Hematopoietic multipotent progenitor cell treated with erythropoietin and hydrocortisone succinate and interleukin-3 and kit ligand, for 8 days (in vitro differentiated cells): ENCODE results near the gene PLCB1.
"Not testable (repeated sequence)": the region's sequence is repeated elsewhere in the genome, so short reads cannot be mapped to it uniquely, and the experiment has no call there.

Experiments
- DNase-seq: peaks from one replicate; pipeline ENCODE4 v3.0.0-alpha.2; 2015

The PLCB1 gene

DNA sequence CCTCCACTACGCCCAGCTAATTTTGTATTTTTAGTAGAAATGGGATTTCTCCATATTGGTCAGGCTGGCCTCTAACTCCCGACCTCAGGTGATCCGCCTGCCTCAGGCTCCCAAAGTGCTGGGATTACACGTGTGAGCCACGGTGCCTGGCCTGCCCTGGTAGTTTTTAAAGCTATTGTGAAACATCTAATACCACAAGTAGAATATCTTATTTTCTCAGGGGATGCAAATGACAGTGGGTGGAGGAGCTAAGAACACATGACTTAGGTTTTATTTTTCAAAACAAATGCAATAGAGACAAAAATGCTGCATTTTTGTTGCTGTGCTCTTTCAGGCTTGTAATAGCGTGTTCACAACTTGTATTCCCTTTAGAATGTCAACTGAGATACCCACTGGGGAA, 671.9 kb downstream of the PLCB1 start:
- no peak for DNase-seq

DNA sequence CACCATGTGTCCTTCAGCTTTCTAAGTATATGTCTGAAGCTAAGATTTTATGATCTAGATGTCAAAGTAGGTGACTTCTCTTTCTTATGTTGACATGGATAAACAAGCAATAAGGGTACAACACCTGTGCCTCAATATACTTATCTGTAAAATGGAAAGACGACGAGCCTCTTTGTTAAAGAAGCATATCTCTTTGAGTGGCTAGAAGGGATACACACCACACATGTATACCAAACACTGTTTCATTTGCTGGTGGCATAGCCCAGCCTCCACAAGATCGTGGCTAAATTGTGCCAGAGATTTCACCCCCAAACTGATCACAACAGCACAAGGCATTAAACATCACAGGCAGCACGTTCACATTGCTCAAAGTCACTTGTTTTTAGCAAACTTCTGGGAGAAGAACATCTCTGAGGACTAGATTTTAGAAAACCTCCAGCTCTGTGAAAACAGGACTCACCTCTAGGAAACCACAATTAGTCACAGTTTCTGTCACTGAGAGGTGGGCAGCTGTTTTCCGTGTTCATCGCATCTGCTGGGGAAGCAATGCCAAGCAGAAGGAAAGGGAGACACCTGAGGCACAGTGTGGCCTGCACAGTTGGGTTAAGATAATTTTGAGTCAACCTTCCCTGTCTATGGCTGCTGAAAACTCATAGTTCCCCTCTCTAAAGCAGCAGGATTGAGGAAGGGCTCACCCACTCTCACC, 673.8 kb downstream of the PLCB1 start:
- no peak for DNase-seq

DNA sequence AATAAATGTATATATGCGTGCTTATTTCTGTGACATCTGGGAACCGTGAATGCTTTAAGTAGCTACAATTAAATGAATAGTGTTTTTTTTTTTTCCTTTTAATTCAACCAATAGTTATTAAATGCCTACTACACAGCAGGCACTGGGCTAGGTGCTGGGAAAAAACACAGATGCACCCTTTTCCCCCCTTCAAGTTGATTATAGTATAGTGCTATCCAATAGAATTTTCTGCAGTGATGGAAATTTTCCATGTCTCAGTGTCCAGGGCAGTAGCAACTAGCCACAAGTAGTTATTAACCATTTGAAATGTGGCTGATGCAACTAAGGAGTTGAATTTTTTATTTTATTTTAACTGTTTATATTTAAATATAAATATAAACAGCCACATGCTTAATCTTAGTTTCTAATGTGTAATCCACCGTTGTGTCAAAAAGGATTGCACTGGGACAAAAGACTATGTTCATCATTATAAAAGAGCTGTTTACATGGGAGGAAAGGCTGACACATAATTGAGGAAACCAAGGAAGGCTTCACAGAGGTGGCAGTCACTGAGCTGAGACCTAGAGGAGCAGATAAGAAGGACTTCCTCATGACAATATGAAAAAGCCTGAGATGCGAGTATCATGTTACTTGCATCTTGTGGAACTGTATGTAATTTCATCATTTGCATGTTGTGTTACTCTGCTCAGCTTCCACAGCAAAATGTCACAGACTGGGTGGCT, 675.6 kb downstream of the PLCB1 start:
- no peak for DNase-seq

DNA sequence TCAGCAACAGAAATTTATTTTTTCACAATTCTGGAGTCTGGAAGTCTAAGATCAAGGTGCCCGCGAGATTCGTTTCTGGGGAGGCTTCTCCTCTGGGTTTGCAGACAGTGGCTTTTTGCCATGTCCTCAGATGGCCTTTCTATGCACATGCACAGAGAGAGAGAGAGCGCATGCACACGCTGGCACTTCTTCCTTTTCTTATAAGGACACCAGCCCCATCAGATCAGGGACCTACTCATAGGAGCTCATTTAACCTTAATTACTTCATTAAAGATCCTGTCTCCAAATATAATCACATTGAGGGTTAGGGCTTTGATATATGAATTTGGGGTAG, 676.1 kb downstream of the PLCB1 start:
- DNase-seq, result no peak

DNA sequence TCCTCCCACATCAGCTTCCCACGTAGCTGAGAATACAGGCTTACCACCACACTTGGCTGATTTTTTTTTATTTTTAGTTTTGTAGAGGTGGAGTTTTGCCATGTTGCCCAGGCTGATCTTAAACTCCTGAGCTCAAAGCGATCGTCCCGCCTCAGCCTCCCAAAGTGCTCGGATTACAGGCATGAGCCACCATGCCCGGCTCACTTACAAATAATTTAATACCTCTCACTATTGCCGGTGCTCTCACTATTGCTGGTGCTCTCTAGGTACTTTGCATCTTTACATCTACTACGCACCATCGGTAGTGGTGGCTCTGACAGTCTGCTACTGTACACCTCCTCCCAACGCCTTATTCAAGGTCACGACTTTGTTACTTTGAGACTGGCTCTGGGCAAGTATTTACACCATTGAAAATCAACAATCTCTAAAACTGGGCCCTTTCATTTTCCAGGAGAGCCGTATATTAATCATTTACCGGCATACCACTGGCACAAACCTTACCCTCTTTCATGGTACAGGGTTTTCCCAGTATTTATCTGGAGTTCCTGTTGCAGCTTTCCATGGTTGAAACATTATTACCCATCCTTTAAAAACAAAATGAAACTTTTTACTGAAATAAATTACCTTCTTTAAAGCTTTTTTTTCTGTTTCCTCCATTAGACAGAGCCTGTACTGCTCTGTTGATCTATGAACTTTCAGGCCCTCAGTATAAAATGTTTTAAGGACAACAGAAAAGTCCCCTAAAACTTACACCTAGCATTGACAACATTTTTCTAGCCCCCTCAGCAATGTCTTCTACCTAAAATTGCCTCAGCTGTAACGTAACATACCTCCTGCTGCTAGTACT, 677.3 kb downstream of the PLCB1 start:
- no peak for DNase-seq

DNA sequence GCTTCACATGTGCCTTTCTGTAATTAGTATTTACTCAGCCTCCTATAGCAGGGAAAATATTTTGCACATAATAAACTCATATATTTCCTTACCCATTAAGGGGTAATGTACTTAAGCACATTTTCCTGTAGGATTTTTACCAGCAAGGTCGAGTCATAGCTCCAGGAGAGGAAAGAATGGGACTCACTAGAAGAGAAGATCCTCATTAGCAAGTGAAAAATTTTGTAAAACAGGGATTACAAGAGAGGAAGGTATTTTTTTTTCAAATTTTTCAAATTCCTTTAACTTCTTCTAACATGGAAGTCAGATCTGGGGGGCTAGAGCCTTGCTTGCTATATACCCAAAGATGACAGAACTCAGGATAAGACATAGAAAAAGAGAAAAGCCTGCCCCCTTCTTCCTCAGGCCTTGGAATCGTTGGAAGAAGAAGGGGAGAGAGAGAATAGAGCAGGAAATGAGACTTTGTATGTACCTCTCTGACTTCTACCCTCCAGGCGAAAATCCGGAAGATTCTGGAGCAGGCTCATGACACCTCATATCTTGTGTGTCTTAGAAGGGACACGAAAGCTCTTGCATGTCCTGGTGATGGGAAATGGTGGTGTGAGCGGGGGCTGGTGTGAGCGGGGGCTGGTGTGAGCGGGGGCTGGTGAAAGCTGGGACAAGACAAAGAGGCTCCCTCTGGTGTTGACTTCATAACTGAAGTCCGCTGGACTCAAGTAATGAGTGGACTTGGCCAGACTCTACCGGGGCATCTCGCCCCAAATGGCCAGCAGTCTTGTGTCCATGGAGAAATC, 679.9 kb downstream of the PLCB1 start:
- no peak for DNase-seq

DNA sequence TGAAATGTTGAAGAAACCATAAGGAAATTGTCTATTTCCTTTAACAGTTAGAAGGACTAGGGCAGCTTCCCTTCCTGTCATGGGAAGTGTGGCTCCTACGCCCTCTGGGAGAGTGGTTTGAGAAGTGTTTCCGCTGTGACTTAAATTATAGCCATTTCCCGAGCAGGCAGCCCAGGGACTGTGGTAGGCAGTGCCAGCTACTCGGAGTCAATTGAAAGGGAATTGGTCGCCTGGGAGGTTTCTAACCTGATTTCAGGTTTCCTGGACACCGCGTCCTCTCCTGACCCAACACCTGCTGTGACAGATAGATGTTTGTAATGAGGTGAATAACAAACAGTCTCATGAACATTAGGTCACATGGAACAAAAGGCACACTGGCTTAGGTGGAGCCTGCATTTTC, 680.8 kb downstream of the PLCB1 start:
- no peak for DNase-seq

DNA sequence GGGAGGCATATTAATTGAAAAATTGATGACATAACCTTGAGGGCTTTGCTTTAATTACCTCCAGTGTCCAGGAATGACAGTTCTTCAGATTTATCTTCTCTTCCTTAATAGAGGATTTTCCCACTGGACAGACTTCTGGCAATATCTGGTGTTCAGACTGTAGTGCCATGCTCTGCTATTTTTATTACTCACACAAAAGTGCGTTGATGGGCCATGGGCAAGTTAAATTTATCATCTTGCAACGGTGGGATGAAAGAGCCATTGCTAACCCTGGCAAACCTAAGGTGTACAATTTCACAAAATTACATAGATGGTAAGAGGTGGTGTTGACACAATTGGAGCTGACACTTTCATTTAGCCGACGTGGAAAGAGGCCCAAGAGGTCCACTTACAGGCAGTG, 683.1 kb downstream of the PLCB1 start:
- DNase-seq, result no peak

DNA sequence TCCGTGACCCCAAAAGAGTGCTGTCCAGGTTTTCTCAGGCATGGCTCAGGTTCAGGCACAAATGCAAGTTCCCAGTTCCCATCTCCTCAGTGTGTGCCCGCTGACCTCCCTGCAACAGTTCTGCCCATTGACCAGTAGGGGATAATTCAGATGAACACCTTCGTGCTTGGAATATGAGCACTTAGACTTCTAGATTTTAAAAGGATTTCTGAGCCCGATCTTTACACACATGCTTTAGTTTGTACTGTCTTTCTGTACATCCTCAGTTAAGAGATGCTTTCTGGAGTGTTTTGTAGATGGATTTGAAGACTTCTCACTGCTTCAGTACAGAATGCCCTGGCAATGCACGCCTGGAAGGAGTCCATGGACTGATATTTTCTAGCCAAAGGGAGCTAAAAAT, 697.2 kb downstream of the PLCB1 start:
- DNase-seq, result no peak

DNA sequence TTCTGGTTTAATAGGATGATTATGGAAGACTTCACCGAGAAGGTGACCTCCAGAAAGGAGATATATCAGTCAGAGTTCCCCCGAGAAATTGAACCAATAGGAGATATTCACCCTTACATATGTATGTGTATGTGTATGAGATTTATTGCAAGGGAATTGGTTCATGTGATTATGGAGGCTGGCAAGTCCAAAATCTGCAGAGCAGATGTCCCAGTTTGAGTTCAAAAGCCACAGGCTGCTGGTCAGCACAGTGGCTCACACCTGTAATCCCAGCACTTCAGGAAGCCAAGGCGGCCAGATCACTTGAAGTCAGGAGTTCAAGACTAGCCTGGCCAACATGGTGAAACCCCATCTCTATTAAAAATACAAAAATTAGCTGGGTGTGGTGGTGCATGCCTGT, 702.2 kb downstream of the PLCB1 start:
- not testable (repeated sequence) for DNase-seq

DNA sequence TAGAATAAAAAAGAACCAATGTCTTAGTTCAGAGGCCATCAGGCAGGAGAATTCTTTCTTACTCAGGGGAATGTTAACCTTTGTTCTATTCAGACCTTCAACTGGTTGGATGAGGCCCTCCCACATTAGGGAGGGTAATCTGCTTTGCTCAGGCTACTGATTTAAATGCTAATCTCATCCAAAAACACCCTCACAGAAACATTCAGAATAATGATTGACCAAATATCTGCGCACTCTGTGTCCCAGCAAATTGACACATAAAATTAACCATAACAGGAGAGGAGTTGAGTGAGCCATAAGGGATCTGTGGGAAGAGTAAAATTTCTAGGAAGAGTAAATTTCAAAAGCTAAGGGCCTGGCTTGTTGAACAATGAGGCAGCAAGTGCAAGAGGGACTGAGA, 702.8 kb downstream of the PLCB1 start:
- no peak for DNase-seq

DNA sequence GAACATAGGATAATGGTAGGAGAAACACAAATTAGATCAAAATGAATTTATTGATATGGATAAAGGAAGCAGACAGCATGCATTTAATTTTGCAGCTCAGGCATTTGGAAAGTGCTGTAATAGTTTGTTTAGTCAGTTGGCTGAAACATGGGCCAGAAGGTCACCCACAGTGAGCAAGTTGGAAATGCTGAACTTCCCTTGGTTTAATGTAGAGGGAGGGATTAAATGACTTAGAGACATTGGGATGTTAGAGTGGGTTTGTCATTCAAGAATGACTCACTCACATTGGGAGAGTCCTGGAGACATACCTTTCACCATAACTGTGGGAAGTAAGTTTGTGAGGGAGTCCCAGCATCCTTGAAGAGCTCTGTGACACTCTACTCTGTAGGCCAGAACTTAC, 705.3 kb downstream of the PLCB1 start:
- no peak for DNase-seq

DNA sequence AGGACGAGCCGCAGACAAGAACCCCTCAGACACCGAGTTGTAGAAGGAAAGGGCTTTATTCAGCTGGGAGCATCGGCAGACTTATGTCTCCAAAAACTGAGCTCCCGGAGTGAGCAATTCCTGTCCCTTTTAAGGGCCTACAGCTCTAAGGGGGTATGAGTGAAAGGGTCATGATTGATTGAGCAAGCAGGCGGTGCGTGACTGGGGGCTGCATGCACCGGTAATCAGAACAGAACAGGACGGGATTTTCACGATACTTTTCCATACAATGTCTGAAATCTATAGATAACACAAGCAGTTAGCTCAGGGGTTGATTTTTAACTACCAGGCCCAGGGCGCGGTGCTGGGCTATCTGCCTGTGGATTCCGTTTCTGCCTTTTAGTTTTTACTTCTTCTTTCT, 710.5 kb downstream of the PLCB1 start:
- no peak for DNase-seq

DNA sequence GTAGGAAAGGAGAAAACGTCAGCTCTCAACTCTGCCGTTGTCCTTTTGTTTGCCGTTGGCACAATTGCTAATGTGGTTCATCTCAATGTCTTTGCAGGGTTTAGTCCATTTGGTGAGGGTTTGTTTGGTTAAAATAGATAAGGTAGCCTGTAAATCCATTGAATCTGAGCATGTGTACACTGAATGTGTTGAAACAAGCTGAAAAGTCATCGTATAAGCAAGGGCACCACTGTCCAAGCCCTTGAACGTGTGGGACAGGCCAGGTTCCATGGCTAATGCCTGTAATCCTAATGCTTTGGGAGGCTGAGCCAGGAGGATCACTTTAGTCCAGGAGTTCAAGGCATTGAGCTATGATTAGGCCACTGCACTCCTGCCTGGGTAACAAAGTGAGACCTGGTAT, 712.1 kb downstream of the PLCB1 start:
- DNase-seq, result no peak

DNA sequence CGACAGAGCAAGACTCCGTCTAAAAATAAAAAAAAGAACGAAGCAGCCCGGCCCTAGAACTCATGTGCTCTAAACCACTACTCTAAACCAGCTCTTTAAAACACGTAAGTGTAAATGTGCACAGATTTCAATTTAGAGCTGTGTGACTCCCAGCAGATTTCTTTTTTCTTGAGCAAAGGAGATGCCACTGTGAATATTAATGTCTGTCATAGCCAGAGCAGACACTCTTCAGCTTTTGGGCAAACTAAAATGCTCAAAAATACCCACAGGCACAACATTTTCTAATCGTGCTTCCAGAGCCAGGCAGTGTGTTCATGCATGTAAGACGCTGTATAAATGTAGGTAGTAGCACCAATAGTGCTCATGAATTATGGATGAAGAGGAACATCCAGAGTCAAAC, 717.9 kb downstream of the PLCB1 start:
- DNase-seq, result no peak

DNA sequence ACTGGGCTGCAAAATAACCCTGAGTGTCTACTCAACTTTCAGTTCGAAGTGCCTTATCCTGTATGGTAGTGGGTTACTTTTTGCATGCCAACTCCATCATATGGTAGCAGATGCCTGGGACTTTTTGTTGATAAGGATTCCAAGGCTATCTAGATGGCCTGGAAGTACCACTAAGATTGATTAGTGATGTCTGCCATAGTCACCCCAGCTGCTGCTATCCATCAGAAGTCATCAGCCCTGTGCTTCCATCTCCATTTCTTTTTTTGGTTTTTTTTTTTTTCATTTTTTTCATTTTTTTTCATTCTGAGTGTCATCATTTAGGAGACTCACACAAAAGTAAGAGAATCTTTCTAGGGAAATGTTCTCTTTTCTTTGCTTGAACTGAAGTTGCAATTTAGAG, 719.4 kb downstream of the PLCB1 start:
- DNase-seq, result no peak

DNA sequence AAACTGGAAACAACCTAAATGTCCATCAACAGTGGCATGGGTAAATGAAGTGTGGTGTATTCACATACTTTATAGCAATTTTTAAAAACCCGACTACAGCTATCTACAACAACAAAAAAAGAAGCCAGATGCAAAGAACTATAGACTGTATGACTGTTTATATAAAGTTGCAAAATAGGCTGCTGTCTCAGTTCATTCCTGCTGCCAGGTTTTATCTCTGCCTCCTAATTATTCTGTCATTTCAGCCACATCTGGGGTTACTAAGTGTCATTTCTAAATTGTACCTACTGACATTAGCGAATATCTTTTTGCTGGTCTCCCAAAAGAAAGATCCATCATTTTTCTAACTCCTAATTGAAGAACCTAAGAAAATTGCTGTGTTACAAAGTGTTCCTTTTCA, 719.9 kb downstream of the PLCB1 start:
- DNase-seq, result not testable (repeated sequence)

DNA sequence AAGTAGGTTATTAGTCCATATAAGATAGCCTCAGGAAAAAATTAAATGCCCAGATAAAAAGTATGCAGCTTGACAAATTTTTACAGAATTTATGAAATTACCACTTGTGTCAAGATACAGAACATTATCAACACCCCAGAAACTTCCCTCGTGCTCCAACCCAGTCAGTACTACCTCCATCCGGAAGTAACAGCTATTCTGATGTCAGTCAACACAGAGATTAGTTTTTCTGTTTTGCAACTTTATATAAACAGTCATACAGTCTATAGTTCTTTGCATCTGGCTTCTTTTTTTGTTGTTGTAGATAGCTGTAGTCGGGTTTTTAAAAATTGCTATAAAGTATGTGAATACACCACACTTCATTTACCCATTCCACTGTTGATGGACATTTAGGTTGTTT, 721.1 kb downstream of the PLCB1 start:
- not testable (repeated sequence) for DNase-seq

DNA sequence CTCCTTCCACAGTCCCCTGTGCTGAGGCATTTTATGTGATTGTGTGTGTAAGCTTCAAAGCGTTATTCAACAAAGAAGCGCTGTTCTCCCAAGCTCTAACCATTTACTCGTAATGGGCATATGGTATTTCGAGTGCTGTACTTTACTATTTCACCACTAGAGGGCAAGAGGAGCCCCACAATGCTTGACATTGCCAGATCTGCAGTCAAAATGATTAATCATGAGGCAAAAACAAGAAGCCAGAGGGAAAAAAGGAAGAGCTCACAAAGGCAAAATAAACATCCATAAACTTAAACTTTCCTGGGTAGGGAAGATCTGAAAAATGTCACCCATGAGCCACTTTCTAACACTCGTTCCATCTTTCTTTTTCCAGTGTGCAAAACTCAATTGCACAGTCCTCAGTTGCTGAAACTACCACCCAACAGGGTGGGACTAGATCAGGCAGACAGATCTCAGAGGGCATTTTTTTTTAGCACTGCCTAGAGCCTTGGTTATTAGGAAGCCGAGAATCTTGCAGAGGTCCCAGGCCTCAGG, 721.8 kb downstream of the PLCB1 start:
- peak; percentile 74 for DNase-seq

DNA sequence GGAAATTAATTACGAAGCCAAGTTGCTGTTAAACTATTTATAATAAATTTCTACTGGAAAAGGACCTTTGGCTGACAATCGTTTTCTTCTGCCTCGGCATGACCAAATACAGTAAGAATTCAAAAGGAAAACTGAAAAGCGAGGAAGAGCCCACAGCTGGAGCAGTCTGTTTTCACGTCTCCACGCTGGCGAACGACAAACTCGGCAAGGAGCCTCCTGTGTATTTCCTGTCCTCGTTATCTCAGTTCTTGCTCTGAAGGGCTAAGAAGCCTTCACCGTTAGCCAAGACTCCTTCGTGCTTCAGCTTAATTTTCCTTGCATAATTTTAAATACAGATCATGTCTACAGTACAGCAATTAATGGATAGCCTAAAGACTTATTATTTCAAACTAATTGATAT, 722.5 kb downstream of the PLCB1 start:
- DNase-seq, result no peak

DNA sequence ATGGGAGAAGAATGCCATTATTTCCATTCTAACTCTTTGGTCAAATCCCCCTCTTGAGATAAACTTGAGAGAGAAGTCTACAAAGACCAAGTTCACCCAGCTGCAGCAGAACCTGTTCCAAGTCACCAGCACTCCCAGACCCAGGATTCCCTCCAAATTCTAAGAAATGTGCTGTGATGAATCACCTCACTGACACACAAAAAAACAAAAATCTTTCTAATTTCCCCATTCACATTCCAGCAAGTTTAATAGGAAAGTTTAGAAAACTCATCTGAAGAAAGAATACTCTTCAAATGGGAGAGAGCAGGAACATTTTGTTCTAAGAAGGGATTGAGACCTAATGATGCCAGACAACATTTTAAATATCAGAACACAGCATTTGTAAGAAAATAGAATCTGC, 723.2 kb downstream of the PLCB1 start:
- no peak for DNase-seq

DNA sequence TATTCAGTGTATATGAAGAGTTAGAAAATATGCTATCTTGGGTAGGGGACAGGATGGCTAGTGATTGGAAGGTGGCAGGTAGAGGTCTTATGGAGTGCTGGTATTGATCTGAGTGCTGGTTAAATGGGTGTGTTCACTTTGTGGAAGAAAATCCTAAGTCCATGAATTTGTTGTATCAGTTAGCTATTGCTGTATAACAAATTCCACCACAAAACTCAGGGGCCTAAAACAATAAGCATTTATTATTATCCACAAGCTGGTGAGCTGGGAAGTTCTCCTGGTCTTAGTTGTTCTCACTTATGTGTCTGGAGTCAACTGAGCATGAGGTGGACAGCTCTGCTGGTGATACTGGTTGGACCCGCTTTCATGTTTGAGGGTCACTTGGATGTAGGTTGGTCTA, 724.6 kb downstream of the PLCB1 start:
- no peak for DNase-seq
